Measurements from ENCODE around the gene DCUN1D2. TPM values are rescaled to one million over a fixed set of nuclear protein-coding genes. Genes with fewer than 3 reads are reported as not detected.

Gene DCUN1D2
- total RNA-seq, 1 experiment from 2014 or later, result 11.6 TPM

GRCh38 chr13:113488283-113488682 lies 2.2 kb downstream of the DCUN1D2 start:
- H3K79me2 ChIP-seq (ENCODE audit: low read length), result peaks cover 87% of the 10 kb centered on the region
- H3K4me1 ChIP-seq (ENCODE audit: insufficient read depth, low read length), result peaks cover 31% of the 10 kb centered on the region
- no peak overlapping the region for H3K27ac ChIP-seq (ENCODE audit: low read length)
- H3K4me2 ChIP-seq (ENCODE audit: low read length), result peak overlapping the region; percentile 88
- TF ChIP-seq CTCF (conservative IDR thresholded peaks at IDR 0.05; ENCODE audit: low read depth, low read length), result no peak
- no peak for TF ChIP-seq EZH2 (IDR thresholded peaks at IDR 0.05; ENCODE audit: low read length, unreplicated experiment)
- no peak for TF ChIP-seq EZH2phosphoT487 (IDR thresholded peaks at IDR 0.05; ENCODE audit: borderline replicate concordance, low read length)
- DNase-seq (no peak), ATAC-seq (no peak)
- no TSS peak for BruUV-seq (replicated peaks)
- POLR2A ChIA-PET (ENCODE audit: unreplicated experiment), result no interaction called here
- H3K9me2 ChIP-seq (replicated peaks; ENCODE audit: low read length), result no peaks in the 10 kb centered on the region
- no peaks in the 10 kb centered on the region for H3K36me3 ChIP-seq (ENCODE audit: low read depth, low read length)
- H3K27me3 ChIP-seq (ENCODE audit: low read length), result no peaks in the 10 kb centered on the region
- H3F3A ChIP-seq (ENCODE audit: low read length, unreplicated experiment), result no peaks in the 10 kb centered on the region
- intact Hi-C loops (cut with micrococcal nuclease), result no loop called here
- no peaks in the 10 kb centered on the region for H3K9me3 ChIP-seq (ENCODE audit: low read length)
- H3K9ac ChIP-seq (ENCODE audit: low read length), result no peak overlapping the region
- H3K4me3 ChIP-seq (ENCODE audit: low read length), result peak overlapping the region; percentile 92; the same call in 1 of the 2 replicates
- H4K20me1 ChIP-seq (ENCODE audit: low read length), result peaks cover 13% of the 10 kb centered on the region; the same call in 1 of the 2 replicates
- CTCF ChIA-PET, result interaction anchor here (0.6 kb wide), 1 partner anchor 297 kb away, joined by 5 read pairs; no protein-coding TSS in a partner anchor
- H2AFZ ChIP-seq (ENCODE audit: low read length), result no peak overlapping the region

GRCh38 chr13:113486698-113487097 lies 3.8 kb downstream of the DCUN1D2 start:
- Histone ChIP-seq H3K4me3 (ENCODE audit: low read length) (no peak overlapping the region), H3K27ac (ENCODE audit: low read length) (no peak overlapping the region), H3F3A (ENCODE audit: low read length, unreplicated experiment) (no peaks in the 10 kb centered on the region), H4K20me1 (ENCODE audit: low read length) (peaks cover 13% of the 10 kb centered on the region; the same call in 1 of the 2 replicates), H3K36me3 (ENCODE audit: low read depth, low read length) (no peaks in the 10 kb centered on the region), H3K4me2 (ENCODE audit: low read length) (no peak overlapping the region), H3K9ac (ENCODE audit: low read length) (no peak overlapping the region), H3K9me2 (replicated peaks; ENCODE audit: low read length) (no peaks in the 10 kb centered on the region), H3K27me3 (ENCODE audit: low read length) (no peaks in the 10 kb centered on the region), H3K9me3 (ENCODE audit: low read length) (no peaks in the 10 kb centered on the region), H2AFZ (ENCODE audit: low read length) (no peak overlapping the region), H3K79me2 (ENCODE audit: low read length) (peaks cover 89% of the 10 kb centered on the region), H3K4me1 (ENCODE audit: insufficient read depth, low read length) (peaks cover 17% of the 10 kb centered on the region)
- no peak for ATAC-seq
- POLR2A ChIA-PET (ENCODE audit: unreplicated experiment), result interaction anchor here (0.7 kb wide), 1 partner anchor 155 kb away, joined by 3 read pairs; no protein-coding TSS in a partner anchor
- no peak for DNase-seq
- no peak for TF ChIP-seq EZH2phosphoT487 (IDR thresholded peaks at IDR 0.05; ENCODE audit: borderline replicate concordance, low read length)
- no TSS peak for BruUV-seq (replicated peaks)
- CTCF ChIA-PET, result no interaction called here
- intact Hi-C loops (cut with micrococcal nuclease), result no loop called here

GRCh38 chr13:113485545-113485944 lies 5.0 kb downstream of the DCUN1D2 start:
- no peaks in the 10 kb centered on the region for H3K9me2 ChIP-seq (replicated peaks; ENCODE audit: low read length)
- no peak overlapping the region for H3K9ac ChIP-seq (ENCODE audit: low read length)
- no peak overlapping the region for H2AFZ ChIP-seq (ENCODE audit: low read length)
- peaks cover 13% of the 10 kb centered on the region; the same call in 1 of the 2 replicates for H4K20me1 ChIP-seq (ENCODE audit: low read length)
- no peaks in the 10 kb centered on the region for H3K27me3 ChIP-seq (ENCODE audit: low read length)
- no peaks in the 10 kb centered on the region for H3F3A ChIP-seq (ENCODE audit: low read length, unreplicated experiment)
- ChIA-PET POLR2A (ENCODE audit: unreplicated experiment) (no interaction called here), CTCF (no interaction called here)
- H3K27ac ChIP-seq (ENCODE audit: low read length), result no peak overlapping the region
- no peak overlapping the region for H3K4me3 ChIP-seq (ENCODE audit: low read length)
- no TSS peak for BruUV-seq (replicated peaks)
- no peak for ATAC-seq
- H3K4me2 ChIP-seq (ENCODE audit: low read length), result no peak overlapping the region
- no peak for DNase-seq
- intact Hi-C loops (cut with micrococcal nuclease), result no loop called here
- no peaks in the 10 kb centered on the region for H3K9me3 ChIP-seq (ENCODE audit: low read length)
- peaks cover 17% of the 10 kb centered on the region for H3K4me1 ChIP-seq (ENCODE audit: insufficient read depth, low read length)
- peaks cover 82% of the 10 kb centered on the region for H3K79me2 ChIP-seq (ENCODE audit: low read length)
- TF ChIP-seq CTCF (conservative IDR thresholded peaks at IDR 0.05; ENCODE audit: low read depth, low read length) (no peak), EZH2 (IDR thresholded peaks at IDR 0.05; ENCODE audit: low read length, unreplicated experiment) (no peak), EZH2phosphoT487 (IDR thresholded peaks at IDR 0.05; ENCODE audit: borderline replicate concordance, low read length) (no peak)
- H3K36me3 ChIP-seq (ENCODE audit: low read depth, low read length), result no peaks in the 10 kb centered on the region; the same call in 1 of the 2 replicates

All from PC-3 (cell line).